WTC11 (cell line): Measurements from ENCODE around the gene EMX1.

Experiments used
- CREM ChIP-seq: sonication (generic); formaldehyde crosslinking; IDR thresholded peaks from 2 replicates; pipeline ENCODE4 v1.8.1; 2022; ENCODE audit warnings: mild to moderate bottlenecking, missing genetic modification reagents, moderate library complexity
- CTCF ChIP-seq: fragments of 200-600 bp; IDR thresholded peaks from 2 replicates; pipeline ENCODE4 v1.8.0; 2022; ENCODE audit warnings: antibody characterized with exemption
- GABPB1 ChIP-seq: sonication (generic); formaldehyde crosslinking; IDR thresholded peaks from 2 replicates; pipeline ENCODE4 v1.8.1; 2023; ENCODE audit warnings: mild to moderate bottlenecking, missing genetic modification reagents
- JUN ChIP-seq: sonication (generic); formaldehyde crosslinking; IDR thresholded peaks from 2 replicates; pipeline ENCODE4 v1.8.0; 2023; ENCODE audit warnings: mild to moderate bottlenecking, missing genetic modification reagents
- MAX ChIP-seq: sonication (generic); formaldehyde crosslinking; IDR thresholded peaks from 2 replicates; pipeline ENCODE4 v1.8.0; 2022; ENCODE audit warnings: mild to moderate bottlenecking, missing genetic modification reagents
- NR2C2 ChIP-seq: sonication (generic); formaldehyde crosslinking; IDR thresholded peaks from 2 replicates; pipeline ENCODE4 v1.8.0; 2022; ENCODE audit warnings: mild to moderate bottlenecking, missing genetic modification reagents
- RELA ChIP-seq: sonication (generic); formaldehyde crosslinking; IDR thresholded peaks from 2 replicates; pipeline ENCODE4 v1.8.1; 2022; ENCODE audit warnings: missing genetic modification reagents, mild to moderate bottlenecking, borderline replicate concordance
- SOX15 ChIP-seq: fragments of 250-450 bp; sonication (Bioruptor Pico); IDR thresholded peaks from 2 replicates; pipeline ENCODE4 v1.9.0; 2021; ENCODE audit warnings: mild to moderate bottlenecking
- USF1 ChIP-seq: sonication (generic); formaldehyde crosslinking; IDR thresholded peaks from 2 replicates; pipeline ENCODE4 v1.8.0; 2022; ENCODE audit warnings: mild to moderate bottlenecking, missing genetic modification reagents
- ZBTB21 ChIP-seq: sonication (generic); formaldehyde crosslinking; IDR thresholded peaks from 2 replicates; pipeline ENCODE4 v1.8.1; 2023; ENCODE audit warnings: mild to moderate bottlenecking, missing genetic modification reagents, borderline replicate concordance
- ZNF232 ChIP-seq: sonication (generic); formaldehyde crosslinking; IDR thresholded peaks from 2 replicates; pipeline ENCODE4 v1.8.0; 2022; ENCODE audit warnings: mild to moderate bottlenecking, missing genetic modification reagents
- ZSCAN18 ChIP-seq: fragments of 250-450 bp; sonication (Bioruptor Pico); IDR thresholded peaks from 2 replicates; pipeline ENCODE4 v2.1.2; 2022; ENCODE audit warnings: mild to moderate bottlenecking, moderate library complexity

- no peak for TF ChIP-seq USF1 (CRISPR knock-in tag)
- TF ChIP-seq CTCF, result no peak
- no peak for TF ChIP-seq MAX (CRISPR knock-in tag)
- no peak for TF ChIP-seq GABPB1
- TF ChIP-seq JUN (CRISPR knock-in tag), result no peak
- TF ChIP-seq ZNF232, result no peak
- TF ChIP-seq ZSCAN18 (CRISPR knock-in tag), result no peak
- no peak for TF ChIP-seq CREM (CRISPR knock-in tag)
- no peak for TF ChIP-seq RELA
- TF ChIP-seq NR2C2 (CRISPR knock-in tag), result no peak
- TF ChIP-seq SOX15 (CRISPR knock-in tag), result no peak
- no peak for TF ChIP-seq ZBTB21 (CRISPR knock-in tag)
These were observed 57.1 kb downstream of the EMX1 start for GRCh38 chr2:72974436-72974754.
